KMS-11 (cell line): ENCODE measurements around the gene ESM1.

Source experiments
- H2AFZ ChIP-seq: fragments of 200-600 bp; sonication (generic); 2 replicates; pipeline ENCODE4 v1.6.1; 2016; ENCODE audit warnings: antibody characterized with exemption, mixed run types, low read depth
- H3K27ac ChIP-seq: fragments of 200-600 bp; sonication (generic); 2 replicates; pipeline ENCODE4 v1.6.1; 2016; ENCODE audit warnings: mild to moderate bottlenecking, mixed run types
- H3K27me3 ChIP-seq: fragments of 200-600 bp; sonication (generic); 2 replicates; pipeline ENCODE4 v1.6.1; 2017; ENCODE audit warnings: mild to moderate bottlenecking, low read depth, mixed run types, moderate library complexity; ENCODE audit not compliant: insufficient read depth
- H3K36me3 ChIP-seq: fragments of 200-600 bp; sonication (generic); 2 replicates; pipeline ENCODE4 v1.6.1; 2017; ENCODE audit warnings: mild to moderate bottlenecking, mixed run types; ENCODE audit not compliant: insufficient read depth
- H3K4me1 ChIP-seq: fragments of 200-600 bp; sonication (generic); 2 replicates; pipeline ENCODE4 v1.6.1; 2016; ENCODE audit warnings: mild to moderate bottlenecking, low read depth, mixed run types; ENCODE audit not compliant: poor library complexity, severe bottlenecking
- H3K4me2 ChIP-seq: fragments of 200-600 bp; sonication (generic); 2 replicates; pipeline ENCODE4 v1.7.0; 2016; ENCODE audit warnings: mild to moderate bottlenecking, mixed run types
- H3K4me3 ChIP-seq: fragments of 200-600 bp; sonication (generic); IDR thresholded peaks from 2 replicates; pipeline ENCODE4 v1.6.1; 2017; ENCODE audit warnings: low read depth, low read length, mixed read lengths; ENCODE audit not compliant: insufficient read depth
- H3K79me2 ChIP-seq: fragments of 200-600 bp; sonication (generic); 2 replicates; pipeline ENCODE4 v1.6.1; 2016; ENCODE audit warnings: low read depth, mixed run types; ENCODE audit not compliant: insufficient read depth
- H3K9ac ChIP-seq: fragments of 200-600 bp; sonication (generic); 2 replicates; pipeline ENCODE4 v1.6.1; 2016; ENCODE audit warnings: mild to moderate bottlenecking, mixed run types
- H4K20me1 ChIP-seq: fragments of 200-600 bp; sonication (generic); 2 replicates; pipeline ENCODE4 v1.6.1; 2016; ENCODE audit warnings: mild to moderate bottlenecking, mixed run types; ENCODE audit not compliant: insufficient read depth
- CTCF ChIP-seq: fragments of 200-600 bp; sonication (generic); conservative IDR thresholded peaks from 2 replicates; pipeline ENCODE4 v1.6.1; 2017; ENCODE audit warnings: low read depth, mild to moderate bottlenecking, antibody characterized with exemption, low read length, moderate library complexity, mixed read lengths

The ESM1 gene

DNA sequence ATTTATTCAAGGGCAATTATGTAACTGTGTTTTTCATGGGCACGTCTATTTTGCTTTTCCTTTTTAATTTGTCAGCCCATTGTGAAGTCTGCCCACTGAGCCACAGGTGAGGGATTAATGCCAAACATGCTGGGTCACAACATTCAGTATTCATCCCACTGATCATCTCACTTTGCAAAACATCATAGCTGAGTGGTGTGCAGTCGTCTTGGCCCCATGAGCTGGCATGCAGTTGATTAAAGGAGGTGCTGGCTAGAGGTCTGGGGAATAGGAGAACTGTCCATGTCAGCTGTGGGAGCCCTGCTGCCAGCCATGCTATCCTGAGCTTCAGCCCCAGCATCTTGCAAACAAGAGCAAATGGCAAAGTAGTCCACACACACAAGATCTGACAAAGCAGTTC, 11.7 kb upstream of the ESM1 start:
- TF ChIP-seq CTCF, result no peak
- Histone ChIP-seq H3K27ac (no peak overlapping the region), H2AFZ (no peak overlapping the region), H3K36me3 (no peaks in the 10 kb centered on the region), H3K4me1 (no peaks in the 10 kb centered on the region), H3K27me3 (no peaks in the 10 kb centered on the region), H3K4me3 (no peak overlapping the region), H3K9ac (no peak overlapping the region), H4K20me1 (no peaks in the 10 kb centered on the region), H3K79me2 (no peaks in the 10 kb centered on the region), H3K4me2 (no peak overlapping the region)

DNA sequence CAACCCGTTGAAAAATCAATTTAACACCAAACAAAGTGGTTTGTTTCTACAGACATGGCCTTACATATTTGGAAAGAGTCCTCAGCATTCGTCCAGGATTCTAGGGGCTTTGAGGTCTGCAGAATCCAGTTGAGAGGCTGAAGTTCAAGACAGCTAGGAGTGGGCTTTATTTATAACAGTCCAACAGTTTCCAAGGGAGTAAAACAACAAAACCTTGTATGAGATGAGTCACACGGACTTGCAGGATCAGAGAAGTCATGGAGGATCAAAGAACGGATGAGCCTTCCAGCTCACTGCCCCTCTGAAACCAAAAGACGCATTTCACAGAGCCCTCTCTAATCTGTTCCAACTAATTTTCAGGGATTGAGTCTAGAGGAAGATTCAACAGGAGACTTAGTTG, 11.1 kb upstream of the ESM1 start:
- Histone ChIP-seq H4K20me1 (no peaks in the 10 kb centered on the region), H3K4me1 (no peaks in the 10 kb centered on the region), H3K4me3 (no peak overlapping the region), H3K27me3 (no peaks in the 10 kb centered on the region), H3K27ac (no peak overlapping the region), H3K4me2 (no peak overlapping the region), H3K9ac (no peak overlapping the region), H3K79me2 (no peaks in the 10 kb centered on the region), H2AFZ (no peak overlapping the region), H3K36me3 (no peaks in the 10 kb centered on the region)
- TF ChIP-seq CTCF, result no peak

DNA sequence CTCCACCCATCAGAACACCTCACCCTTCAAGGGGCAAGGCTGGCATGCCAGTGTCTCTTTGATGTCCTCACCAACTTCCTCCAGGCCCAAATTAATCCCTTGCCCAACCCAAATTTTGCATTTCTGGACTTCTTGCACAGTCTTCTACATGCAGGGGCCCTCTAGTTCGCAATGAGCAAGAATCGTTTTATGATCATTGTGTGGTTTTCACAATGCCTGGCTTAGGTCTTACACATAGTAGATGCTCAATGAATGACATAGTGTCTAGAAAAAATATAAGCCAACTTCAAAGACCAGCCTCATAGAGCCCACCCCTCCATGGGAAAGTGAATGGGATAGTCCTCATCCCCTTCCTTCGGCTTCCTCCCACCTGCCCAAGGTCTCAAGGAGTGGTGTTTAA, 9.8 kb upstream of the ESM1 start:
- H3K36me3 ChIP-seq, result no peaks in the 10 kb centered on the region

GRCh38 chr5:54994628-54995027, 9.2 kb upstream of the ESM1 start:
- H3K4me2 ChIP-seq, result no peak overlapping the region
- H4K20me1 ChIP-seq, result no peaks in the 10 kb centered on the region
- no peaks in the 10 kb centered on the region for H3K4me1 ChIP-seq
- H3K27me3 ChIP-seq, result no peaks in the 10 kb centered on the region
- TF ChIP-seq CTCF, result no peak
- H3K4me3 ChIP-seq, result no peak overlapping the region
- H3K36me3 ChIP-seq, result no peaks in the 10 kb centered on the region
- H3K9ac ChIP-seq, result no peak overlapping the region
- no peaks in the 10 kb centered on the region for H3K79me2 ChIP-seq
- H3K27ac ChIP-seq, result no peak overlapping the region
- H2AFZ ChIP-seq, result no peak overlapping the region

More for the DNA sequence above, 9.8 kb upstream of the ESM1 start:
- Histone ChIP-seq H3K4me2 (no peak overlapping the region), H3K27ac (no peak overlapping the region), H3K4me3 (no peak overlapping the region), H3K4me1 (no peaks in the 10 kb centered on the region), H3K79me2 (no peaks in the 10 kb centered on the region), H3K27me3 (no peaks in the 10 kb centered on the region), H4K20me1 (no peaks in the 10 kb centered on the region), H3K9ac (no peak overlapping the region), H2AFZ (no peak overlapping the region)
- TF ChIP-seq CTCF, result no peak

DNA sequence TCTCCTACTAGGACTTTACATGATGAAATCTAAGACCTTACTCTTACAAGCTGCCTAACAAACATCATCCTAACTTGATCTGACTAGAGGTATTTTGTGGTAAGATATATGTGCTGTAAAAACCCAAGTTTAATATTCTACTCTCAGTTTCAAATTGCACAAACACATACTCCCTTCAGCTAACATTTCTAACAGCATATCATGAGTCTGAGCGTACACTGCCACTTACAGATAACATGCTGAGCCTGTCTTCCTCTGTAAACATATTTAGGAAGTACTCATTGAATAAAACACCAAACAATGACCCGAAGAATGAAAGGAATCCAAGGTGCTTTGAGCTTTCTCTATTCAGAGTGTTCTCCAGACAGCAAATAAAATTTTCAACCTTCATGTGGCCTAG, 7.9 kb upstream of the ESM1 start:
- Histone ChIP-seq H3K36me3 (no peaks in the 10 kb centered on the region), H3K9ac (no peak overlapping the region), H3K79me2 (no peaks in the 10 kb centered on the region), H3K4me1 (no peaks in the 10 kb centered on the region), H2AFZ (no peak overlapping the region), H3K27ac (no peak overlapping the region), H3K27me3 (no peaks in the 10 kb centered on the region), H4K20me1 (no peaks in the 10 kb centered on the region), H3K4me3 (no peak overlapping the region), H3K4me2 (no peak overlapping the region)
- TF ChIP-seq CTCF, result no peak
